Endodermal cell (in vitro differentiated cells): ENCODE data around the gene DCAF11. TPM values are rescaled to one million over a fixed set of nuclear protein-coding genes. Genes with fewer than 3 reads are reported as not detected.

Experiments used
- DNase-seq: peaks from one replicate; pipeline ENCODE4 v3.0.0-alpha.2; 2017
- H3K27ac ChIP-seq: 2 replicates; pipeline ENCODE4 v1.5.1; 2013; ENCODE audit warnings: mild to moderate bottlenecking, low read depth, low read length, moderate library complexity
- H3K27me3 ChIP-seq: 2 replicates; pipeline ENCODE4 v1.6.1; 2013; ENCODE audit warnings: mild to moderate bottlenecking, low read length, moderate library complexity; ENCODE audit not compliant: insufficient read depth, control insufficient read depth, poor library complexity, severe bottlenecking
- H3K36me3 ChIP-seq: 2 replicates; pipeline ENCODE4 v1.7.0; 2013; ENCODE audit warnings: mild to moderate bottlenecking, low read length, moderate library complexity; ENCODE audit not compliant: control insufficient read depth, insufficient read depth
- H3K4me1 ChIP-seq: one replicate; pipeline ENCODE4 v1.7.0; 2013; ENCODE audit warnings: low read length; ENCODE audit not compliant: control insufficient read depth, insufficient read depth
- H3K4me3 ChIP-seq: 2 replicates; pipeline ENCODE4 v1.5.1; 2013; ENCODE audit warnings: mild to moderate bottlenecking, low read length, moderate library complexity
- H3K9ac ChIP-seq: 2 replicates; pipeline ENCODE4 v1.6.1; 2013; ENCODE audit warnings: mild to moderate bottlenecking, low read length, moderate library complexity; ENCODE audit not compliant: poor library complexity, severe bottlenecking; ENCODE audit errors: extremely low read depth
- H3K9me3 ChIP-seq: 2 replicates; pipeline ENCODE4 v1.6.1; 2013; ENCODE audit warnings: mild to moderate bottlenecking, low read length, moderate library complexity; ENCODE audit not compliant: control insufficient read depth
- H3K27ac Mint-ChIP-seq: 2 replicates; pipeline ENCODE4 v1.8.0; 2020; ENCODE audit warnings: mixed read lengths
- H3K27me3 Mint-ChIP-seq: 2 replicates; pipeline ENCODE4 v1.8.0; 2021; ENCODE audit warnings: mild to moderate bottlenecking, mixed read lengths; ENCODE audit not compliant: insufficient read depth
- H3K36me3 Mint-ChIP-seq: 2 replicates; pipeline ENCODE4 v1.8.0; 2020; ENCODE audit warnings: low read depth, mixed read lengths
- H3K4me1 Mint-ChIP-seq: 2 replicates; pipeline ENCODE4 v1.8.0; 2020; ENCODE audit warnings: mixed read lengths
- H3K4me3 Mint-ChIP-seq: 2 replicates; pipeline ENCODE4 v1.8.0; 2020; ENCODE audit warnings: mild to moderate bottlenecking, moderate library complexity, mixed read lengths
- H3K9me3 Mint-ChIP-seq: 2 replicates; pipeline ENCODE4 v1.8.0; 2020; ENCODE audit warnings: mild to moderate bottlenecking, mixed read lengths
- CTCF ChIP-seq: fragments of 200-600 bp; sonication (generic); conservative IDR thresholded peaks from 2 replicates; pipeline ENCODE4 v1.5.0; 2021; ENCODE audit warnings: antibody characterized with exemption, mild to moderate bottlenecking
- WGBS, 2 experiments: methylation state at CpG; one replicate each; pipeline versions ENCODE4 v1.1.5 to v1.1.7; 2013; ENCODE audit warnings: missing lambda C conversion rate in 2 of 2, mixed read lengths in 1 of 2; ENCODE audit not compliant: insufficient coverage in 1 of 2, insufficient read length in 1 of 2; 5-methylcytosine and 5-hydroxymethylcytosine counted together
- total RNA-seq, 2 donors: library from RNA; stranded (reverse); fragmentation: NEBNext Ultra II Directional in 1 of 2; extraction: Animal tissue kit (Norgen Biotek cat#: 25700) in 1 of 2; gene quantifications; 2 replicates in 1 of 2; 3 replicates in 1 of 2; pipeline ENCODE4 v1.2.1, GENCODE V29; 2021

The DCAF11 gene
- total RNA-seq, 2 donors from 2014 or later, result 71.1 to 72.2 TPM

- DNase-seq, result no peak
- H3K9me3 Mint-ChIP-seq, result no peaks in the 10 kb centered on the region
- Histone ChIP-seq H3K4me1 (peaks cover 4% of the 10 kb centered on the region), H3K27ac (no peak overlapping the region), H3K9me3 (no peaks in the 10 kb centered on the region), H3K9ac (no peak overlapping the region), H3K4me3 (no peak overlapping the region), H3K36me3 (peaks cover 35% of the 10 kb centered on the region), H3K27me3 (no peaks in the 10 kb centered on the region)
- no peak overlapping the region for H3K27ac Mint-ChIP-seq
- 95 to 100% methylated on average over 2 of the region's 2 CpGs for WGBS, 2 experiments
- peaks cover 33% of the 10 kb centered on the region for H3K36me3 Mint-ChIP-seq
- no peak for TF ChIP-seq CTCF
- H3K4me1 Mint-ChIP-seq, result peaks cover 25% of the 10 kb centered on the region
- H3K4me3 Mint-ChIP-seq, result no peak overlapping the region
- no peaks in the 10 kb centered on the region for H3K27me3 Mint-ChIP-seq
These were observed 28.9 kb downstream of the DCAF11 start for GRCh38 chr14:24143511-24143910.

- H3K27me3 Mint-ChIP-seq, result no peaks in the 10 kb centered on the region
- no peak overlapping the region for H3K4me3 Mint-ChIP-seq
- peaks cover 34% of the 10 kb centered on the region for H3K36me3 ChIP-seq
These were observed 29.9 kb downstream of the DCAF11 start for GRCh38 chr14:24144451-24144850.

GRCh38 chr14:24145219-24145618 is 30.6 kb downstream of the DCAF11 start:
- no peak overlapping the region for H3K27ac Mint-ChIP-seq
- H3K9ac ChIP-seq, result no peak overlapping the region
- WGBS, 2 experiments, result 94% methylated on average over 2 of the region's 2 CpGs; no CpG with 5 or more reads in 1 of the 2 experiments
- H3K36me3 Mint-ChIP-seq, result peaks cover 30% of the 10 kb centered on the region
- peak overlapping the region; percentile 92 for H3K4me3 Mint-ChIP-seq
- no peak for DNase-seq
- peaks cover 6% of the 10 kb centered on the region for H3K4me1 ChIP-seq
- no peaks in the 10 kb centered on the region for H3K27me3 ChIP-seq
- H3K4me3 ChIP-seq, result peak overlapping the region; percentile 98
- no peak for TF ChIP-seq CTCF
- H3K9me3 ChIP-seq, result no peaks in the 10 kb centered on the region
- peaks cover 38% of the 10 kb centered on the region for H3K36me3 ChIP-seq
- no peaks in the 10 kb centered on the region for H3K9me3 Mint-ChIP-seq
- H3K4me1 Mint-ChIP-seq, result peaks cover 20% of the 10 kb centered on the region
- H3K27me3 Mint-ChIP-seq, result no peaks in the 10 kb centered on the region
- H3K27ac ChIP-seq, result no peak overlapping the region

More at GRCh38 chr14:24144451-24144850, 29.9 kb downstream of the DCAF11 start:
- no peak overlapping the region for H3K9ac ChIP-seq
- H3K36me3 Mint-ChIP-seq, result peaks cover 31% of the 10 kb centered on the region
- no peak for TF ChIP-seq CTCF
- H3K9me3 ChIP-seq, result no peaks in the 10 kb centered on the region
- no peaks in the 10 kb centered on the region for H3K27me3 ChIP-seq
- H3K4me3 ChIP-seq, result no peak overlapping the region
- H3K27ac ChIP-seq, result no peak overlapping the region
- 100% methylated on average over 1 of the region's 1 CpG for WGBS, 2 experiments
- H3K27ac Mint-ChIP-seq, result no peak overlapping the region
- peaks cover 6% of the 10 kb centered on the region for H3K4me1 ChIP-seq
- H3K4me1 Mint-ChIP-seq, result peaks cover 25% of the 10 kb centered on the region
- DNase-seq, result no peak
- H3K9me3 Mint-ChIP-seq, result no peaks in the 10 kb centered on the region
